GM21529 (cell line): ENCODE results near the gene TLE7.

Source experiments
- ATAC-seq: cut with Tn5 transposase; IDR thresholded peaks from one replicate; pipeline ENCODE4 v1.9.1; 2021; ENCODE audit not compliant: unreplicated experiment

The TLE7 gene

GRCh38 chr16:71449020-71449419 lies 7.2 kb upstream of the TLE7 start:
- ATAC-seq, result no peak

GRCh38 chr16:71448274-71448866 lies 6.5 kb upstream of the TLE7 start:
- ATAC-seq, result no peak

- no peak for ATAC-seq
Observed at GRCh38 chr16:71443714-71444113, 1.9 kb upstream of the TLE7 start.

- no peak for ATAC-seq
Observed at GRCh38 chr16:71441348-71442050, 355 bp downstream of the TLE7 start.

- ATAC-seq, result no peak
Observed at GRCh38 chr16:71440669-71441347, 1.0 kb downstream of the TLE7 start.

GRCh38 chr16:71439523-71439922 lies 2.3 kb downstream of the TLE7 start:
- ATAC-seq, result no peak

- ATAC-seq, result no peak
Observed at GRCh38 chr16:71436473-71436872, 5.4 kb downstream of the TLE7 start.

- no peak for ATAC-seq
Observed at GRCh38 chr16:71432906-71433305, 8.9 kb downstream of the TLE7 start.

GRCh38 chr16:71431991-71432390 lies 9.9 kb downstream of the TLE7 start:
- no peak for ATAC-seq

- ATAC-seq, result no peak
Observed at GRCh38 chr16:71431176-71431575, 10.7 kb downstream of the TLE7 start.

GRCh38 chr16:71430744-71431143 lies 11.1 kb downstream of the TLE7 start:
- ATAC-seq, result no peak

GRCh38 chr16:71429581-71429980 lies 12.3 kb downstream of the TLE7 start:
- no peak for ATAC-seq

GRCh38 chr16:71428883-71429282 lies 13.0 kb downstream of the TLE7 start:
- no peak for ATAC-seq

GRCh38 chr16:71428385-71428784 lies 13.5 kb downstream of the TLE7 start:
- ATAC-seq, result no peak

GRCh38 chr16:71426880-71427615 lies 14.8 kb downstream of the TLE7 start:
- ATAC-seq, result no peak

GRCh38 chr16:71426069-71426879 lies 15.6 kb downstream of the TLE7 start:
- peak; percentile 68 for ATAC-seq

- ATAC-seq, result no peak
Observed at GRCh38 chr16:71425746-71426068, 16.1 kb downstream of the TLE7 start.

GRCh38 chr16:71424626-71425025 lies 17.2 kb downstream of the TLE7 start:
- no peak for ATAC-seq

GRCh38 chr16:71423865-71424264 lies 18.0 kb downstream of the TLE7 start:
- no peak for ATAC-seq

- ATAC-seq, result no peak
Observed at GRCh38 chr16:71423016-71423415, 18.8 kb downstream of the TLE7 start.

- ATAC-seq, result no peak
Observed at GRCh38 chr16:71421911-71422310, 19.9 kb downstream of the TLE7 start.
